C1 segment of cervical spinal cord (tissue), 14 donors: ENCODE data around the gene ZFYVE21.

Experiments
- DNase-seq, 14 donors: peaks; one replicate each; lab custom pipeline; 2025; lab: John Stamatoyannopoulos, UW

Gene ZFYVE21

DNA sequence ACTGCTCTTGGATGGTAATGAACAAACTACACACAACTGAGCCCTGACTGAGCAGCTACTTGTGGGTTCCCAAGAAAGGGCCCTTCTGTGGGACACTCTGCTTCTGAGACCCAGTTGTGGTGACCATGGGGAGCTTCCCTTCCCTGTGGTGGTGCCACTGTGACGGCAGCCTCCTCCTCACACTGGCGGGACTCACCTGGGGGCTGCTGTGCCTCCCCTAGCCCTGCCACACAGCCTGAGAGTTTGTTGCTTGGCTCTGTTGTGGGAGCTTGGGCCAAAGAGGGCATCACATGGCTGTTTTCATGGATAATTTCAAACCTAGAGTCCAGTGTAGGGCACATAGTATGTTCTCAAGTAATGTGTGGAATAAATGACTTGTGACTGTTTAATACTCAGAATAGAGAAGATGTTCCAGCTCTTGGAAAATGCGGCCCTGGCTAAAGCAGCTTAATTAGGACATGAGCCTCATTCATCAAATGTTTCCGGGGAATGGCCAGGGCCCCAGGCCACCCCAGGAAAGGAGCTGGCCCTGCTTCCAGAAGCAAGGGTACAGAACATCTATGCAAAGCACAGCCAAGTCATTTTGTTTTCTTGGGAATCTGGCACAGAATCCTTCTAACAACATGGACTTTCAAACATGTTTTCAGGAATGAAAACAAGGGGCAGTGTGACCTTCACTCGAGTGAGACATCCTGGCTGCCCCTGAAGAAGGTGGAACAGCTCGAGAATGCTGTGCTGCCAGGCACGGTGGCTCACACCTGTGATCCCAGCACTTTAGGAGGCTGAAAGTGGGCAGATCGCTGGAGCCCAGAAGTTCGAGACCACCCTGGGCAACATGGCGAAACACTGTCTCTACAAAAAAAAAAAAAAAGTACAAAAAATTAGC lies 21.2 kb downstream of the ZFYVE21 start:
- peak in 6 of 14 donors; percentile 43 to 65 (median 52) for DNase-seq

DNA sequence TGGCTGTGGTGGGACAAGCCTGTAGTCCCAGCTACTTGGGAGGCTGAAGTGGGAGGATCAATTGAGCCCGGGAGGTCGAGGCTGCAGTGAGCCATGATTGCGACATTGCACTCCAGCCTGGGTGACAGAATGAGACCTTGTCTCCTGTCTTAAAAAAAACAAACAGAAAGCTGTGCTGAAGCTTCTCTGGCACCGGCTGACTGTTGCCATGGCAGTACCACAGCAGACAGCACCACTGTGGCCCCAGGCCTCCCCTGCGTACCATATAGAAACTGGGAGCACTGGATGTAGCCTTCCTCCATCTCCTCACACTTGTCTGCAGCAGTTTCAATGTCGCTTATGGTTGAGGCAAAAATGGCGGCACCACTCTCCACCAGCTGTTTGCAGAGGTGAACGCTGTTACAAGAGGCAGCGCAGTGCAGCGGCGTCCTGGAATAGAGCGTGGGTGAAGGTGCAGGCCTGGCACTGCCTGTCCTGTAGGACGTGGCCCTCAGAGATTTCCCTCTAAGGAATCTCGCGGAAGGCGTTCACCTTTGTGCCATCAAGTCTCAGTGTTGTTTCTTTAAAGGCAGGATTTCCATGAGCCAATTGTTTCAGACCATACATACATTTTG lies 21.9 kb downstream of the ZFYVE21 start:
- no peak for DNase-seq

DNA sequence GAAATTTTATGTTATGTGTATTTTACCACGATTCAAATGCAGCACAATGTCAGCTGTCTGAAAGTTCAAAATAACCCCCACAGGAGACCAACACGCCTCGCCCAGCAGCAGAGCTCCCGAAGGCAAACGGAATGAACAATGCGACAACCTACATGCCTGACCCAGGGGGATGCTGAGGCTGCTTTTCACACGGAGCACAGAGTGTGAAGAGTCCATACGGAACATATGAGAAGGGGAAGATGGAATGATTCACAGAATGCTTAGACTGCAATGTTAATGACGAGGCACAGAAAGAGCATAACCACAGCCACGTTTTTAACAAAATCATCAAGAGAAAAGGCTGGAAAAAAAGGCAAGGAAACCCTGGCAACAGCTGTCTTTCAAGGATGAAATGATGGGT lies 22.6 kb downstream of the ZFYVE21 start:
- DNase-seq: no peak

DNA sequence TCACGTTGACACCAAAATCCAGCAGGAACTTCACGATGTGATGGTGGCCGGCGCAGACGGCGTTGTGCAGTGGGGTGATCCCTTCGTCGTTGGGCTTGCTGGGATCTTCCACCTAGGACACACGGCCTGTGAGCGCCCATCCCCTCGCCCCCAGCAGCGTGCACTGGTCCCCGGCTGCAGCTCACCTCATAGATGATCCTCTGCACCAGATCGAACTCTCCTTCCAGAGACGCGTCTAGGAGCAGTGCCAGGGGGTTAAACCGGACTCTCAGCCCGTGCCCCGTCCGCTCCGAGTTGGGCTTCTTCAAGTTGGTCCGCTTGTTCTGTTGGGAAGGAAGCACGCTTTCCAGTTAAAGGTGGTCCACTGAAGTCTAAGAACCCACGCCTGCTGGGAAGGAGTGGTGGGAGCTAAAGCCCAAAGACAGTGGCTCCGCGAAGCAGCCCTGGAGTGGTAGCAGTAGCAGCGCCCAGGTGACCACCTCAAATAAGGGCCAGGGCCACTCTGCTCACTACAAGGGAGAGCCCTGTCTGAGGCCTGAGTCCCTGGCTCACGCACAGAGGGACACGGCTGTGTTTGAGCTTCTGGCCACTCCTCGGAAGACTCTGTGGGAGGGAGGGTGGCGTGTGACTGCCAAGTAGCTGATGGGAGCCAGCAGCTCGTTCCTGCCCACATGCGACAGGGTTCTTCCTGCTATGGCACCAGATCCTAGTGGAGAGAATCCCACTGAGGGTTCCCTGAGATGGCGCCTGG lies 23.3 kb downstream of the ZFYVE21 start:
- peak in 3 of 14 donors; percentile 35 to 72 (median 46) for DNase-seq

DNA sequence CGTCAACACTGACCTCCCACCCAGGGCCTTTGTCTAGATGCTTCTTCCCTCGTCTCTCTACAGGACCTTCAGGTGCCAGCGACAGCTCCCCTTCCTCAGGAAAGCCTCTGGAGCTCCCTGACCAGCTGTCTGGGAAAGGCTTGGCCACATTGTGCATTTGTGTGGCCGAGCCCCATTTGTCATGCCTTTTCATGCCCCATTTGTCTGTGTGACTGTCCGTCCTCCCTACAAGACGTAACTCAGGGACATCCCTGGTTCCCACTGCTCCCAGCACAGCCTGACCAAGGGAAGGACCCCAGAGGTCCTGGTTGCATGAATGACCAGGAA lies 23.8 kb downstream of the ZFYVE21 start:
- no peak for DNase-seq

DNA sequence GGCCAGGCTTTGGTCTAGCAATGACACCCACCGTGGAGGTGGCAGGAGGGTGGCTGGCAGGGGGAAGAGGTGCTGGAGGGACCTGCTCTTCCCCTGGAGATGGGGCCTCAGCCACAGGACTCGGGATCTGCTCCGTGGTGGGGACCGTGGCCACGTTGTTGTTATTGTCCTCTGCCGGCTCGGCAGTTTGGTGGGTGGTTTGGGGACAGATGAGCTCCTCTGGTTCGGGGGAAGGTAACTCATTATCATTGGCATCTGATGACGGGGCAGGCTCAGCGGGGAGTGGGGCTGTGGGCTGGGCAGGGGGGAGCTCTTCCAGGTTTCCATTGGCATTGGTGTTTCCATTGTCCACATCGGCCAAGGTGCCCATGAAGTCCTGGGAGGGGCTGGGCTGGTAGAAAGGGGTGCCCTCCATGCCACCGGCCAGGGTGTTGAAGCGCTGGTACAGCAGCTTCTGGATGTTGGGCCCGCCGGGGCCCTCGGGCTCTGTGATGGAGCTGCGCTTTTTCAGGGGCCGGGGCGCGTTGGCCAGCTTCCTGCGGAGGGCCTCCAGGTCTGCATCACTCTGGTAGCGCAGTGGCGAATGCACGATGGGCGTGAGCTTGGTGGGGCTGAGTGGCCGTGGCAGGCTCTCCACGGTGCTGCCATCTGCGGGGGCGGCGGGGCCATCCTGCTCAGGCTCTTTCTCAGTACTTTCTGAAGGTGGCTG lies 24.3 kb downstream of the ZFYVE21 start:
- no peak for DNase-seq

DNA sequence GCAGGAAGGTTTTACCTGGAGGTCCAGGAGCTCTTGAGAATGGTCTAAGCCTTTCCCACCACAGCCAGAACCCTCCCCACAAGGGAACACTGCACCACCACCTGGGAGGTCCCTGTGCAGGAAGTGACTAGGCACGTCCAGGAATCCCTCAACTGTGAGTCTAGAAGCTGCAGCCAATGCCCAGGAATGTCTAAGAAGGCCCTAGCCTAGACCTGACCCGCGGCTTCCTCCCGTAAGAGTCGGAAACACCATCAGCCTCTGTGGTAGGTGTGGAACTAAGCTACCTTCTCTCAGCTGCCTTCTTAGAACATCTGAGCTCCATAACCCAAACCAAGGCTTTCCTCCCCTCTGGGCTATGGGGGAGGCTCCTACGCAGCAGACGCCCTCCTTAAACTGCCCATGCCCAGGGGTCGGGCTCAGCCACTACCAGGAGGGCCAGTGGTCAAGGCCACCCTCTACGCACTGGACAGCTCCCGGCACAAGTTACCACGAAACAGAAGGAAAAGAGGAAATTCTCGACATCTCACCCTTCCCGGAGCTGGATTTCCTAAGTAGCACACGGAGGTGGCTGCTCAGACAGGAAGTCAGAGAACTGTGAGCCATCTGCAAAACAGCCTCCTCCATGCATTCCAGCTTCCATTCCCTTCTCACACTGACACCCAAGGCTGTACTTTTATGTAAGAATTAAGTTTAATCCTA lies 25.5 kb downstream of the ZFYVE21 start:
- DNase-seq: no peak

DNA sequence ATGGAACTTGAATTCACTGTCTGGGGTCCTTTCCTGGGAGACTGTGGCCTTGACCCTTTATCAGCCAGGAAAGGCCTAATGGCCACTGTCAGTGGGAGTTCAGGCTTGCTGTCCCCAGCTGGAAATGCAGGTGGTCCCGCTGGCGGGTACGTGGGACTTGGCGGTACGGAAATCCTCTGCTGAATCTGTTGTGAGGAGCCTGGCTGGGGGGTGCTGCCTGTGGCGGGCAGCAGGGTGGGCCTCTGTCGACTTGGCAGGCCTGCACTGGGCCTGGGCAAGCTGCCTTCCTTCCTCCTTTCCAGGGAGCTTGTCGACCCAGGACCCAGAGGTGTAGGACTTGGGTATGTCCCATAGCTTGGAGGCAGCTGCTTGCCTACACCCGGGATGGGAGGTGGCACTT lies 26.3 kb downstream of the ZFYVE21 start:
- DNase-seq: no peak

DNA sequence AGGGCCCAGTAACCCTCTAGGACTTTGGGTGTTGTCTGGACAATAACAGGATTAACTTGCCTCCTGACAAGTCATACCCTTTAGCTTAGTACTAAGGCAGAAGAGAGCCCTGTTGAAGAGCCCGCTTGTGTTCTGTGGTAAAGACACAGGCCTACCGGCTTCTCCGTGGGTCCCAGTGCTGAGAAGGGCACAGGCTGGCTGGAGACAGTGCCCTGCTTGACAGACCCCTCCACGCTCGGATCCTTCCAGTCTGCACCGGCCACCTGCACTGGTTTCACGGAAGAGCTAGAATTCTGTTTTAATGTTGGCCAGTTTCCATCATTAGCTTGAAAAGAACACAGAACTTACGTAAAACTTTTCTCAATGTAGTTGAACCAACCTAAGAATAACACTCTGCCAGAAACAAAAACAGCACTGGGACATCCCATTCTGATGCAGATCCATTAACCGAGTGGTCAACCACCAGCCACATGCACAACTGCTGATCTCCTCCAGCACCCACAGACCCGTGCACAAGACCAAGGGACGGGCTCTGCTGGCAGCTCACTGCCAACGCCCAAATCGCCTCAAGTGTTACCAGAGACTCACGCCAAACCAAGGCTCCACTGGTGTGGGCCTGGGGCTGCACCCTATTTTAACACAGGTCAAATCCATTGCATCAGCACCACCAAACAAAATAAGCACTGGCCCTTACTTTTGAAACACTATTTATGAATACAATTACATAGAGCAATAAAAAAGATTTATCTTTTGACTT lies 27.1 kb downstream of the ZFYVE21 start:
- DNase-seq: no peak

DNA sequence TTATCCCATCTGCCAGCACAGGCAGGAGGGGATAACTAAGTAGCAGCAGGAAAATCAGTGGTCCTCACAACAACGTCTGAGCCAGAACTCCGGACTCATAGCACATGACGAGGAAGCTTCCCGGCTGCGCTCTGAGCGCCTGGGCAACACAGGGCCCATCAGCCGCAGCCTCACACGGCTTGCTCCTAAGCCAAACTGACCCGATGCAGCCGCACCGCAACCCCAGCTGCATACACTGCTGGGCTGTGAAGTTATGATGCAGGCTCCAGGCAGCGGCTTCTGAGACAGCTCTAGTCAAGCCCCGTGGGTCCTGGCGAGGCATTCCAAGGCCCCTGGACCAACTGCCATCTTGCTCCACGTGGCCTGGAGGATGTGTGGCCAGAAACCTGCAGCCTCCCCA lies 28.1 kb downstream of the ZFYVE21 start:
- DNase-seq: no peak

DNA sequence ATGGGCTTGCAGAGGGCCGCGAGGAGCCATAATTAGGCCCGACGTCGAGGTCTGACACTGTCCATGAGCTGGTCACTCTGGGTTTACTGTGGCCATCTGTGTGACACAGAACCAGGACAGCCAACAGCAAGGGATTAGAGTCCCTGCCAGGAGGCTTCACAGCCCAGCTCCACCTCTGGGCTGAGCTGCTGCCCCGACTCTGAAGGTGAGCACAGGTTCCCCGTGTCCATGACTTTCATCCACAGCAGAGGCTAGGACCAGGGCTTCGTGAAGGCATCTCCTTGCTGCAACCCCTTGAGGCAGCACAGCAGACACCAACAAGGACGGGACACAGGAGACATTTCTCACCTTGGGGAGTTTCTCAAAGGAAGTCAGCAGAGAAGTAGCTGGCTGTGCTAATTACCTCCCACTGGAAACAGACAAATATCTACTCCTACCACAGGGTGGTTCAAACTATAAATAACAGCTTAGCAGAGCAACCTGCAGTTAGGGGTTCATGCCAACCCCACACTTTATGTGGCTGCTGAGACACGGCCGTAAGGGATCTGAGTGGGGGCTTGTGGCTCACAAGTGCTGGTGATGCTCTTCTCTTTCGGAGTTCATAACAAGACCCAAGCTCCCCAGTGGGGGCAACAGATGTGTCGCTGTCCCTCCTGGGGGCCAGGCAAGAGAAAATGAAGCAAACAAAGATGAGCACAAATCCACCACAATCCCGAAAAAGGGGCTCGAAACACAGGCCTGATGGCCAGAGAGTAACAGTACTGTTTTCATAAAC lies 29.2 kb downstream of the ZFYVE21 start:
- DNase-seq: peak in 1 of 14 donors; percentile 77

DNA sequence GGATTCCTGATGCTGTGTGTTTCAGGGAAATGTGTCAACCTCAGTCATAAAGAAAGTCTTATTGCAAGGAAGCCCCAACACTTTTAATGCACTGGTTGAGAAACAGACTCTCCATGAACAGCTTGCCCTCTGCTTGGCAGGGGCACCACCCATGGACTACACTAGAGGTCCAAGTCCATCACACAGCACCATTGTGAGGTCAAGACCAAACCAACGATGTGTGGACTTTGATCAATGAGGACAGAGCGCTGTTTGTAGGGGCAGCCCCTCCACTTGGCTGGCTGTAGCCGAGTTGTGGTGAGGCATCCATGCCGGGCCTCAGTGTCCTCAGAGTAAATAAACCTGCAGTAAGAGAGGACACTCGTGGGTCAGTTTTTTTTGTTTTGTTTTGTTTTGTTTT lies 29.8 kb downstream of the ZFYVE21 start:
- no peak for DNase-seq

DNA sequence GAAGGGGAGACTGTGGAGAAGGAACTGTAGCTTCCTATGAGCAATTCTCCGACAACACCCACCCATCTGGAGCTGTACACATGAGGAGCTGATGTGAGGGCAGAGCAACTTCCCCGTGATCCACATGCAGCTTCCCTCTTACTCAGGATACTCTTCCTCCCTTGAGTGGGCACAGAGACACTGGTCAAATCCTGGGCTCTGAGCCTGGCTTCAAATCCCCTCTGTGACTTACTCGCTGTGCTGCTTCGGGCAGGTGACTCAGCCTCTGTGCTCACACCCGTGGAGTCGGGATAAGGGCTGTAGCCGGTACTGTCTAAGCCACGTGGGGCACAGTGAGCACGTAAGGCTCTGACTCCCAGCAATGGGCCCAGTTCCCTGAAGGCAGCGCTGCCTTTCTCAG lies 31.1 kb downstream of the ZFYVE21 start:
- no peak for DNase-seq

DNA sequence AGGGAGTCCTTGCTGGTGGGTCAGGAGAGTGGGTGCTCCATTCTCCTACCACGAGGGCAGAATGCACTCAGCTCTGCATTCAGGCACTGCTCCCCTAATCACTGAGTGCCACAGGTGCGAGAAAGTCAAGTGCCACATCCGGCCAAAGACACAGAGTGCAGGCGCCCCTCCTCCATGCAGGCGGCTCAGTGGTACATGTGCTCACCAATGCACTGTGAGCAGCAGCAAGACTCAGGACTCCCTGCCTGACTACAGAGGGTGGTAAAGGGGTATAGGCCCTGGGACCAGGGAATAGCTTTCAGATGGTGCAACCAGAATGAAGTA lies 32.9 kb downstream of the ZFYVE21 start:
- no peak for DNase-seq

DNA sequence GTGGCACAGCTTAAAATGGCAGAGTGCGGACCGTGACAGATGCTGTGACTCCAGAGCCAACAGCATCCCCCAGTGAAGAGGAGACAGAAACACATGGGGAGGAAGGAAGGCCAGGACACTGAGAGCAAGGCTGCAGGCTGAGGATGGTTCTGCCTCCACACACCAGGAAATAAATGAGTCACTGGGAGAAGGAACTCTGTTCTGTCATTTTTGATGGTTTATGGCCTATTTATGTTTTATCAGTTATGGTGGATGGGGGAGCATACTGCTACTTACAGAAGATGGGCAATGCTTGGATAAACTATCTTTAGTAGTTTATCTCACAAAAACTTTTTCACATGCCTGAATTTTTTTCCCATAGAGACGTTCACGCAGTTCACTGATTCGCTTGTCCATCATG lies 33.8 kb downstream of the ZFYVE21 start:
- peak in 1 of 14 donors; percentile 21 for DNase-seq

DNA sequence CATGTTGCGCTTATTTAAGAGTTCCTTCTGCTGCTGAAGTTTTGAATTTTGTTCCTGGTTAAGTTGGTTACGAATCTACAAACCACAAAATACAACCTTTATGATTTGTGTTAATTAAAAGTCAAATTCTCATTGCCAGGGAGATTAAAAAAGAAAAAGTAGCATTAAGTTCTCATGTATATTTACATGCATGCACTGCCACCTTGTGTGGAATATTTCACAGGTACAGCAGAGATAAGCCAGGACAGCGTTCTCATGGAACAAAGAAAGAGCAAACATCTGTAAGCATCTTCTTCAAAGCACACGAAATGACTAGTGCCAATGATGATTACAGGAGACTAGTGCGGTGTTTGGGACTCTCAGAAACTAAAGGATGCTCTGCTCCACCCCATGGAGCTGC lies 34.2 kb downstream of the ZFYVE21 start:
- DNase-seq: no peak

DNA sequence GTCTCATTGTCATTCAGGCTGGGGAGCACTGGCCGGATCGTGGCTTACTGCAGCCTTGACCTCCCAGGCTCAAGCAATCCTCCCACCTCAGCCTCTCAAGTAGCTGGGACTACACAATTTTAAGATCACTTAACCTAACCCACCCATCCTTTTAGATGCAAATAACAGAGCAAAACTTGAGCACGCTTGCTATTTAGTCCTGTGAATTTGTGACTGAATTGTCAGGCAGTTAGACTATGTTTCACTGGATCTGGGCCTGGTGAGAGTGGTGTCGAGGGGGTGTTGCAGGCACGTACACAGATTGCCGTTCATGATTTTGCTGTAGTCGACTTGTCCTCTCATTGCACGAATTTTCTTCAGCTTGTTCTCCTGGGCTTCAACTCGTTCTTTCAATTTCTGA lies 38.2 kb downstream of the ZFYVE21 start:
- DNase-seq: no peak

DNA sequence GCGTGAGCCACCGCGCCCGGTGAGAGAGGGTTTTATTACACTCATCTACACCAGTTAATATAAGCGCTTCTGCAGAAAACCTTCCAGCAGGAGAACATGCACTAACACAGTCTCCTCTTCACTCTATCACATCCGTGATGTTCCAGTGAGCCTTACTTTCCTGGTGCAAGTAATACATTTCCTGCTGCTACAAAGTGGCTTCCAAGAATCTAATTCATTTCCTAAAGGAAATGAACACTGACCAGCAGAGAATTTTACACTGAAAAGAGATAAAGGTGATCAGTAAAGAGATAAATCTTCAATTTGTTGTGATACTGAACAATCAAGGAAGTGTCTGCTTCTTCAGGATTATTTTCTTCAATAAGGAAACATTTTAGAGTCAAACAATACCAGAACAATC lies 39.5 kb downstream of the ZFYVE21 start:
- DNase-seq: no peak

DNA sequence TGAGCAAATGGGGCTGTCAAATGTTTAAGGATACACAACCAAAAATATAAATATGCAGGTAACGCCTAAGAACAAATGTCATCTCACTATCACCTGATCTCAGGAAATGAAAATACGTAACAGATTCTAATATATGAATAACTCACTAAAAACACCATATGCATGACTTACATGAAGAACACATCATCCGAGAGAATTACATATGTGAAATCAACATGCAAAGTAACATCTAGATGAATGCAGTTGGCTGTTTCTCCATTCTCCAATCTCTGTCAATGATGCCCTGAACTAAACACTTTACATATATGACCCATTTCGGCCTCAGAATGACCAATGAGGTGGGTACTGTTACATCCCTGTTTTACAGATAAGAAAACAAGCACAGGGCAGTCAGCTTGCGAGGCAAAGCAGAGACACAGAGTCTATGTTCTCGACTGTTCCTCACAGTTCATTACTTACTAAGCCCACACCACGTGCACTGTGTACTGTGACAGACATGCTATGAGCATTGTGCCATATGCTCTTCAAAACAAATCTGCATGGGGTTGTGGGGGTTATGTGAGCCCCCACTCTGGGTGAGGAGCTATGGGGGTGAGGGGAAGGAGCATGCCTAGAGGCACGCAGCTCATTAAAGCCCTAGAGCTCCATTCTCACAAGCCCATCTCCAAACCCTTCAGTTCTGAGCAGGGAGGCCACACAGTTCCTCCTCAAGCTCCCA lies 42.6 kb downstream of the ZFYVE21 start:
- DNase-seq: no peak
